Panc1 (cell line): ENCODE measurements around the gene KRT76. TPM values are rescaled to one million over a fixed set of nuclear protein-coding genes. Genes with fewer than 3 reads are reported as not detected.

Source experiments
- ATAC-seq: fragments of 200-7000 bp; cut with Tn5 transposase; 2 replicates; pipeline ENCODE4 v1.9.1; 2020; ENCODE audit warnings: mild to moderate bottlenecking, moderate library complexity
- BruUV-seq: library from RNA; stranded (reverse); fragments of 400-500 nt; replicated peaks from 2 replicates; lab custom pipeline; 2021; lab: Mats Ljungman, UMichigan
- CTCF ChIA-PET: fragments of 300-600 bp; sonication (Branson Sonifier 250); formaldehyde crosslinking; loops from one replicate; lab custom pipeline; 2022; ENCODE audit warnings: antibody characterized with exemption; lab: Charles Lee
- POLR2A ChIA-PET: fragments of 300-600 bp; sonication (Branson Sonifier 250); formaldehyde crosslinking; loops from one replicate; lab custom pipeline; 2022; ENCODE audit warnings: antibody characterized with exemption; lab: Charles Lee
- DNase-seq: peaks from one replicate; pipeline ENCODE4 v3.0.0-alpha.2; 2010; ENCODE audit warnings: low read depth, low spot score
- H3K27ac ChIP-seq: 2 replicates; pipeline ENCODE4 v1.5.1; 2011; ENCODE audit warnings: mild to moderate bottlenecking, low read length, inconsistent platforms
- H3K27me3 ChIP-seq: fragments of 200-500 bp; sonication (Bioruptor generic); 2 replicates; pipeline ENCODE4 v1.6.0; 2014; ENCODE audit warnings: low read length, inconsistent platforms; ENCODE audit not compliant: control insufficient read depth, insufficient read depth
- H3K36me3 ChIP-seq: fragments of 200-500 bp; sonication (Bioruptor generic); 2 replicates; pipeline ENCODE4 v1.5.1; 2014; ENCODE audit warnings: inconsistent platforms, mild to moderate bottlenecking, low read length, moderate library complexity; ENCODE audit not compliant: control insufficient read depth, insufficient read depth
- H3K4me1 ChIP-seq: 2 replicates; pipeline ENCODE4 v1.5.1; 2011; ENCODE audit warnings: inconsistent platforms, mild to moderate bottlenecking, low read length, moderate library complexity; ENCODE audit not compliant: control insufficient read depth, insufficient read depth
- H3K4me3 ChIP-seq, 2 experiments: 2 replicates each; pipeline ENCODE4 v1.5.1; 2011 to 2012; ENCODE audit warnings: low read depth in 2 of 2, low read length in 2 of 2, mild to moderate bottlenecking in 2 of 2, inconsistent platforms in 1 of 2, moderate library complexity in 1 of 2
- H3K9me3 ChIP-seq: fragments of 200-500 bp; sonication (Bioruptor generic); 2 replicates; pipeline ENCODE4 v1.5.1; 2014; ENCODE audit warnings: low read depth, mild to moderate bottlenecking, inconsistent platforms, low read length, moderate library complexity; ENCODE audit not compliant: control insufficient read depth, insufficient read depth
- POLR2AphosphoS5 ChIP-seq: IDR thresholded peaks from 2 replicates; pipeline ENCODE4 v1.6.1; 2012; ENCODE audit warnings: mild to moderate bottlenecking, low read depth, low read length, moderate library complexity
- SIN3A ChIP-seq: IDR thresholded peaks from 2 replicates; pipeline ENCODE4 v1.6.1; 2012; ENCODE audit warnings: low read depth, mild to moderate bottlenecking, low read length, moderate library complexity, borderline replicate concordance; ENCODE audit not compliant: insufficient read depth
- TCF7L2 ChIP-seq: IDR thresholded peaks from 2 replicates; pipeline ENCODE4 v1.6.1; 2011; ENCODE audit warnings: mild to moderate bottlenecking, low read depth, low read length, inconsistent platforms
- in situ Hi-C: cut with HindIII; loops from 2 replicates; pipeline ENCODE4 v1.10.0; 2016; ENCODE audit warnings: low sequenced_read_pairs, low pct_unique_long_range_greater_than_20kb
- intact Hi-C: fragments of 100-400 bp; cut with micrococcal nuclease; formaldehyde crosslinking; loops from one replicate; pipeline ENCODE4 v1.10.0; 2022; ENCODE audit not compliant: unreplicated experiment
- total RNA-seq: library from RNA; stranded (reverse); gene quantifications from one replicate; pipeline ENCODE4 v1.2.1, GENCODE V29; 2021; ENCODE audit not compliant: unreplicated experiment
- TF ChIP-seq, protein P1 (sequence below), 2 experiments: IDR thresholded peaks; 2 replicates each; pipeline ENCODE4 v1.6.1; 2011 to 2012; ENCODE audit warnings: low read depth in 2 of 2, control low read depth in 1 of 2, low read length in 1 of 2, mild to moderate bottlenecking in 1 of 2, moderate library complexity in 1 of 2; ENCODE audit not compliant: insufficient read depth in 1 of 2
- TF ChIP-seq, protein P2 (sequence below): fragments of 450-650 bp; IDR thresholded peaks from 2 replicates; pipeline ENCODE4 v1.5.1; 2017; ENCODE audit warnings: mild to moderate bottlenecking

Gene KRT76
- total RNA-seq, 1 experiment from 2014 or later: not detected

GRCh38 chr12:52791271-52792184 lies 14.4 kb upstream of the KRT76 start:
- ChIA-PET POLR2A (interaction anchor here (0.6 kb wide), 1 partner anchor 16 kb away, joined by 3 read pairs; no protein-coding TSS in a partner anchor), CTCF (interaction anchor here (0.8 kb wide), 1 partner anchor 77 kb away, joined by 3 read pairs; no protein-coding TSS in a partner anchor)
- in situ Hi-C loops (no loop called here), intact Hi-C loops (no loop called here)
- Histone ChIP-seq H3K36me3 (no peaks in the 10 kb centered on the region), H3K4me1 (no peaks in the 10 kb centered on the region), H3K9me3 (no peaks in the 10 kb centered on the region), H3K4me3 (no peak overlapping the region), H3K27ac (no peak overlapping the region), H3K27me3 (no peaks in the 10 kb centered on the region; the same call in 1 of the 2 replicates)
- TF ChIP-seq SIN3A (no peak), TCF7L2 (no peak), POLR2AphosphoS5 (no peak)
- TF ChIP-seq, protein P1, sequence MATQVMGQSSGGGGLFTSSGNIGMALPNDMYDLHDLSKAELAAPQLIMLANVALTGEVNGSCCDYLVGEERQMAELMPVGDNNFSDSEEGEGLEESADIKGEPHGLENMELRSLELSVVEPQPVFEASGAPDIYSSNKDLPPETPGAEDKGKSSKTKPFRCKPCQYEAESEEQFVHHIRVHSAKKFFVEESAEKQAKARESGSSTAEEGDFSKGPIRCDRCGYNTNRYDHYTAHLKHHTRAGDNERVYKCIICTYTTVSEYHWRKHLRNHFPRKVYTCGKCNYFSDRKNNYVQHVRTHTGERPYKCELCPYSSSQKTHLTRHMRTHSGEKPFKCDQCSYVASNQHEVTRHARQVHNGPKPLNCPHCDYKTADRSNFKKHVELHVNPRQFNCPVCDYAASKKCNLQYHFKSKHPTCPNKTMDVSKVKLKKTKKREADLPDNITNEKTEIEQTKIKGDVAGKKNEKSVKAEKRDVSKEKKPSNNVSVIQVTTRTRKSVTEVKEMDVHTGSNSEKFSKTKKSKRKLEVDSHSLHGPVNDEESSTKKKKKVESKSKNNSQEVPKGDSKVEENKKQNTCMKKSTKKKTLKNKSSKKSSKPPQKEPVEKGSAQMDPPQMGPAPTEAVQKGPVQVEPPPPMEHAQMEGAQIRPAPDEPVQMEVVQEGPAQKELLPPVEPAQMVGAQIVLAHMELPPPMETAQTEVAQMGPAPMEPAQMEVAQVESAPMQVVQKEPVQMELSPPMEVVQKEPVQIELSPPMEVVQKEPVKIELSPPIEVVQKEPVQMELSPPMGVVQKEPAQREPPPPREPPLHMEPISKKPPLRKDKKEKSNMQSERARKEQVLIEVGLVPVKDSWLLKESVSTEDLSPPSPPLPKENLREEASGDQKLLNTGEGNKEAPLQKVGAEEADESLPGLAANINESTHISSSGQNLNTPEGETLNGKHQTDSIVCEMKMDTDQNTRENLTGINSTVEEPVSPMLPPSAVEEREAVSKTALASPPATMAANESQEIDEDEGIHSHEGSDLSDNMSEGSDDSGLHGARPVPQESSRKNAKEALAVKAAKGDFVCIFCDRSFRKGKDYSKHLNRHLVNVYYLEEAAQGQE (IDR thresholded peaks at IDR 0.05; ENCODE audit: insufficient read depth in 1 of 2, low read depth in 2 of 2, low read length in 1 of 2): no peak
- TF ChIP-seq, protein P2, sequence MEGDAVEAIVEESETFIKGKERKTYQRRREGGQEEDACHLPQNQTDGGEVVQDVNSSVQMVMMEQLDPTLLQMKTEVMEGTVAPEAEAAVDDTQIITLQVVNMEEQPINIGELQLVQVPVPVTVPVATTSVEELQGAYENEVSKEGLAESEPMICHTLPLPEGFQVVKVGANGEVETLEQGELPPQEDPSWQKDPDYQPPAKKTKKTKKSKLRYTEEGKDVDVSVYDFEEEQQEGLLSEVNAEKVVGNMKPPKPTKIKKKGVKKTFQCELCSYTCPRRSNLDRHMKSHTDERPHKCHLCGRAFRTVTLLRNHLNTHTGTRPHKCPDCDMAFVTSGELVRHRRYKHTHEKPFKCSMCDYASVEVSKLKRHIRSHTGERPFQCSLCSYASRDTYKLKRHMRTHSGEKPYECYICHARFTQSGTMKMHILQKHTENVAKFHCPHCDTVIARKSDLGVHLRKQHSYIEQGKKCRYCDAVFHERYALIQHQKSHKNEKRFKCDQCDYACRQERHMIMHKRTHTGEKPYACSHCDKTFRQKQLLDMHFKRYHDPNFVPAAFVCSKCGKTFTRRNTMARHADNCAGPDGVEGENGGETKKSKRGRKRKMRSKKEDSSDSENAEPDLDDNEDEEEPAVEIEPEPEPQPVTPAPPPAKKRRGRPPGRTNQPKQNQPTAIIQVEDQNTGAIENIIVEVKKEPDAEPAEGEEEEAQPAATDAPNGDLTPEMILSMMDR: no peak
- no TSS peak for BruUV-seq
- DNase-seq (no peak), ATAC-seq (no peak)

DNA sequence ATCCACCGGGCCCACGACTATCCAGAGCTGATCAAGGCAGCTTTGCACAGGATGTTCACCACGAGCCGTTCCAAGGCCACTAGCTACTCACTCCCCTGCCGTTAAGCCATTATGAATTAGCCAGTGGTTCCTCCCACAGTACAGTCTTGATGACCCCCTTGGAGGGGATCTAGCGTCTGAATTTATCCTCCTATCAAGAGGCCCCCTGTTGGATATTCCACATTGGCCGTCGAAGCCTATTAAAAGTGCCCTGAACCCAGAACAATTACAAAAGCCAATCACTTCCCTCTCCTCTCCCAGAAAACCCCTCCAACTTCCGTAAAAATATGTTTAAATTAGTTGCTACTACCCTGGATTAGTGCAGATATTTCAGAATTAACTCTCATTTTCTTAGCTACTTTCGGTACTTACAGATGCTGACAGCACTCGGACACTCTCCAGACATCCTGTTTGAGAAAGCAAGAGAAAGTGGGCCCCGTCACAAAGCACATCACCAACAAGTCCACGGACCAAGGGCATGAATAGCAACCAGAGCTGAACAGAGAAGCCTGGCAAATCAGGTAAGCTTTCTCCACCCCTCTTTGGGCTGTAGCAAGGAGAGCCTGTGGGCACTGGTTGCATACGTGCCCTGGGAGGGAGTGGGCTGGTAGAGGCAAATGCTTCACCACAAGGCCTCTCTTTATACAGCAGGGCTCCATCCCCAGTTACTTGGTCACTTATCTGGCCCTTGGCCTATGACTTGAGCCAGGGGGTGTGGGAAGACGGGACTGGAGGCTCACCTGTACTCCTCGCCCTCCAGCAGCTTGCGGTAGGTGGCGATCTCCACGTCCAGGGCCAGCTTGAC lies 13.5 kb upstream of the KRT76 start:
- POLR2A ChIA-PET: interaction anchor here (0.6 kb wide), 1 partner anchor 15 kb away, joined by 3 read pairs; no protein-coding TSS in a partner anchor
- ATAC-seq (no peak), DNase-seq (no peak)
- Histone ChIP-seq H3K36me3 (no peaks in the 10 kb centered on the region), H3K27ac (no peak overlapping the region), H3K4me1 (no peaks in the 10 kb centered on the region), H3K9me3 (no peaks in the 10 kb centered on the region), H3K4me3 (no peak overlapping the region), H3K27me3 (no peaks in the 10 kb centered on the region; the same call in 1 of the 2 replicates)
- intact Hi-C loops: no loop called here
- in situ Hi-C loops: no loop called here
- TF ChIP-seq SIN3A (no peak), TCF7L2 (no peak), POLR2AphosphoS5 (no peak)
- TF ChIP-seq, protein P2: no peak
- TF ChIP-seq, protein P1 (IDR thresholded peaks at IDR 0.05; ENCODE audit: insufficient read depth in 1 of 2, low read depth in 2 of 2, low read length in 1 of 2): no peak
- BruUV-seq: no TSS peak
- CTCF ChIA-PET: no interaction called here
